NCI-H1694 treated with DMSO at 0.1 percent for 48 hours (cell line): ENCODE results near the gene FRMPD2.

ENCODE experiments used
- DNase-seq: peaks from one replicate; lab custom pipeline; 2025; lab: John Stamatoyannopoulos, UW

The FRMPD2 gene

DNA sequence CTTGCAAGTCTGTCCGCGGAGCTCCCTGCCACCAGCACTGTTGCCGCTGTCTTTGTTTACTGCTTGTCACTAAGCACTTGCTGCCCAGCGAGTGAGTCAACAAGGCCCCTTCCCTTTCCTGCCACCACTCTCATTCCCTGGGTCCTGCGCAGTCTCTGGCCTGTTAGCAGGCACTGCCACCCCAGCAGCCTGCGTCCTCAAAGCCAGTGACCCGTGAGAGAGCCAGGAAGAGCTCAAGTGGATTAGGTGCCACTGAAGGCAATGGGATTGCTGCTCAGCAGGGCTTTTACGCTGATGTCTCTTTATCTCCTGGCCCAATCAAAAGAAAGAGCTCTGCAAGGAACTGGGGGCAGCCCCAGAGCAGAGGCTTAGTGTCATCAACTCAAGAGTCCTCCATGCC, at the start of gene FRMPD2:
FRMPD2 (minus strand) TSS at position 61 of the 400 bp plus-strand sequence. CDS start 129 bp downstream, outside the sequence.
- no peak for DNase-seq

DNA sequence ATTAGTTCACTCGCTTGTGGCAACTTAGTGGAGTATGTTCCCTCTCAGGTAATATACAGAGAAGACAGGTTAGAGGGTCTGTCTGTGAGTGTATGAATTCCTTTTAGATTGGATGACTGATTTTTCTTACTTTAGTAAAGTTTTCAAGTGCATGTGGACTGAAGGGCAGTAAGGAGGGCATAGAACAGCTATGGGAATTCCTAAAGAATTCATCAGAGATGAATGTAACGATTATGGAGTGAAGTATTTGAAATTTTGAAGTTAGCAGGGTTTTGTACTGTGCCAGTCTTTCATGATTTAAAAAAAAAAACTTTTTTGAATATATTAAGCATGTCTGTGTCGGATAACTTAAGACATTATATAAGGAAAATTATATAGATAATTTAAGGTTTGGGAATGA, 47.5 kb upstream of the FRMPD2 start:
- DNase-seq = no peak

- no peak for DNase-seq
Observed at GRCh38 chr10:48317321-48317990, 43.0 kb upstream of the FRMPD2 start.

GRCh38 chr10:48316236-48316635, 41.7 kb upstream of the FRMPD2 start:
- DNase-seq = no peak

GRCh38 chr10:48314107-48314506, 39.6 kb upstream of the FRMPD2 start:
- DNase-seq = no peak

- peak; percentile 25 for DNase-seq
Observed at GRCh38 chr10:48309711-48310226, 35.3 kb upstream of the FRMPD2 start.

DNA sequence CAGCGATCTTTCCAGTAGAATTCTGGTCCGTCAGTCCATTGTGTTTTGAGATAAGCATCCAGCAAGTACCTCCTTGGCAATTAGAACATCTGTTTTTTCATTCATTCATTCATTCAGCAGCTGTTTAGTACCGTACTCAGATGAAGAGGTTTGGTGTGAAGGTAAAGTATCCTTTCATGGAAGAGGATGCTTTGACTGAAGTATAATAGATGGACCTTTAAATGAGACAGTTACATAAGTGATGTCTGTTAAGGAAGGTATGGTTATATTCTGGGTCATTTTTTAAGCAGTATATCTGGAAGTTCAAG, 33.2 kb upstream of the FRMPD2 start:
- DNase-seq = no peak

- peak; percentile 6 for DNase-seq
Observed at GRCh38 chr10:48306870-48307710, 32.6 kb upstream of the FRMPD2 start.

GRCh38 chr10:48306265-48306869, 31.9 kb upstream of the FRMPD2 start, which contains the start of gene MAPK8:
TSS of gene MAPK8 (plus strand) at chr10:48306677. CDS start at chr10:48401661, 94,984 bp downstream.
- DNase-seq = peak; percentile 63

- DNase-seq = no peak
Observed at GRCh38 chr10:48305905-48306264, 31.4 kb upstream of the FRMPD2 start.

DNA sequence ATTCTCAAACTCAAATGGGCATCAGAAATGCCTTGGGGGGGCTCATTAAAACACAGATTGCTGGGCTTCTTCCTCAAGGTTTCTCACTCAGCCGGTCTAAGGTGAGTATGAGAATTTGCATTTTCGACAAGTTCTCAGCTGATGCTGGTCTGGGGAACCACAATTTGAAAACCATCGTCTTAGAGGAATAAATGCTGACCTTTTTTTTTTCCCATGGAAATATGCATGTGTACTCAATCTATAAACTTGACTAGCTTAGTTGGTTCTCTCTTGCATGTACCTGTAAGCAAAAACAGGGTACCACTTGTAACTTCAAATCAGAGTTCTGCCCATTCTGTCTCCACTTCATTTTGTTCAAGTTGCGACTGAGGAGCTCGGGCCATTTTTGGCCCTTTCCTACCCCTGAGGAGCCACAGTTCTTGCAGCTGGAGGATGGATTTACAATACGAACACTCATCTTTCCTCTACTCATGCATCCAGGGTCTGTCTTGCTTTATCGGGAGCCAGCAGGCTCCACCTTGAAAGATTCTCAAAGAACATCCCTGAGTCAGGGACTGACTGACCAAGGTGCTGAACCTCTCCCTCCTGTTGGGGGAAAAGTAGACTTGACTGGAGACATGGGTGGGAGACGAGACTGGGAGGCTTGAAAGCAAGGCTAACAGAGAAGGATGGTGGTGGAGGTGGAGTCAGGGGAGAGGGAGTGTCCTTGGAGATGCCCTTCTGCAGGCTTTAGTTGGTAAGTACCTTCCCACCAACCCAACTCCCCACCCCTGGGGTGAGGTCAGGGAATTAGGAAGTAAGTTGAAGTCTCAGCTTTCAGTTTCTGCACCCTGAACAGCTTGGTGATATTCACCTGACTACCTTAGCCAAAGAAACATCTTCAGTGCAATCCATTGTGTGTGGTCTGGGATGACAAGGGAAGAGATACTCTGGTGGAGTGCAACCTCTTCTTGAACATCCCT, 28.3 kb upstream of the FRMPD2 start:
- no peak for DNase-seq

DNA sequence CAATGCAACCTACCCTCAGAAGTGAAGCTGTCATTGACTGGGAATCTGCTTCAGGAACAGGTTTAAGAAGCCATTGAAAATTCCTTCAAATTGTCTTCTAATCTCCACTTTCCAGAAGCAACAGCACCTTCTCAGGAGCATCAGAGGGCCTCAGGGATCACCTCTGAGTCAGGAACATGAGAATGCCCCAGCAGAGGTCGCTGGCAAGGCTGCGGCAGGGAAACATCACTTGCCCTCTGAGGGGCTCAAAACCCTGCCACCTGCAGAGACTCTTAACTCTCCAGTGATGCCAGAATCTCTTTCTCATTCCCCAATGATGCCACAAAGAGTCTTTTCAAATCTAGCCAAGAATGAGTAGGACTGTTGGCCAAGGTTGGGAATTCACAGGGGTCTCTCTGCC, 26.1 kb upstream of the FRMPD2 start:
- no peak for DNase-seq

GRCh38 chr10:48299692-48300091, 25.2 kb upstream of the FRMPD2 start:
- DNase-seq = no peak

- no peak for DNase-seq
Observed at GRCh38 chr10:48299066-48299465, 24.6 kb upstream of the FRMPD2 start.

DNA sequence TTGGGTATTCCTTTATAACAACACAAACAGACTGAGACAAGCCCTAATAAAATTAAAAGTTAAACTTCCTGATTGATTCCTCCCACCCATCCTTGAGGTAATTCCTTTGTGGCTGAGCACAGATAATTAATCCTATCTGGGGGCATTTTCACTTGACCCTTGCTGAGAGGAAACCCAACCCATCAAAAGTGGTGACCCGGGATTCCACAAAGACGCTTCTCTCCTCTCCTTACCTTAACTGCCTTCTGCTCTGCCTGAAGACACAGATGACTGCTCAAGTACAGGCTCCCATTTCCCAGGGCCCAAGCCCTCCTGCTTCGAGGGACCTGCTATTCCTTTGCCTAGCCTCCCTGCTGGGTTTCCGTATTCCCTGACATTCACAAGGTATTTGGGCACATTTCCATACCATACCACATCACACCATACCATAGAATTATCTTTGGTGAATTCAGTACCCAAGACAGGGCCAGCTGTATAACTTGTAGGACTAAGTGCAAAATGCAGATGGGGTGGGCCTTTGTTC, 22.1 kb upstream of the FRMPD2 start:
- no peak for DNase-seq

- no peak for DNase-seq
Observed at GRCh38 chr10:48294431-48294830, 19.9 kb upstream of the FRMPD2 start.

- no peak for DNase-seq
Observed at GRCh38 chr10:48292616-48293015, 18.1 kb upstream of the FRMPD2 start.

DNA sequence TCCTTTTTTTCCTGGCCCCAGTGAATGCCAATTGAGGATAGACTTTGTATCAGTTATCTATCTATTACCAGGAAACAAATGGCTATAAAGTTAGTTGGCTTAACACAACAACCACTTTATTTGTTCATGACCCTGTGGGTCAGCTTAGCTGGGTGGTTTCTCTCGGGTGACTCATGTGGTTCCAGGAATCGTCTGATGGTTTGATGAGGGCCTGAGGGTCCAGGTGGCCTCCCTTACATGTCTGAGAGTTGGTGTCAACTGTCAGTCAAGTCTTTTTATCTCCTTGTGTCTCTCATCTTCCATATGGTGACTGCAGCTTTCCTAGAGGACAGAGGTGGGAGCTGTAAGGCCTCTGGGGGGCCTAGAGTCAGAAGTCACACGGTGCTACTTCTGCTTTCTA, 16.7 kb upstream of the FRMPD2 start:
- DNase-seq = no peak

GRCh38 chr10:48290286-48290685, 15.8 kb upstream of the FRMPD2 start:
- DNase-seq = no peak

DNA sequence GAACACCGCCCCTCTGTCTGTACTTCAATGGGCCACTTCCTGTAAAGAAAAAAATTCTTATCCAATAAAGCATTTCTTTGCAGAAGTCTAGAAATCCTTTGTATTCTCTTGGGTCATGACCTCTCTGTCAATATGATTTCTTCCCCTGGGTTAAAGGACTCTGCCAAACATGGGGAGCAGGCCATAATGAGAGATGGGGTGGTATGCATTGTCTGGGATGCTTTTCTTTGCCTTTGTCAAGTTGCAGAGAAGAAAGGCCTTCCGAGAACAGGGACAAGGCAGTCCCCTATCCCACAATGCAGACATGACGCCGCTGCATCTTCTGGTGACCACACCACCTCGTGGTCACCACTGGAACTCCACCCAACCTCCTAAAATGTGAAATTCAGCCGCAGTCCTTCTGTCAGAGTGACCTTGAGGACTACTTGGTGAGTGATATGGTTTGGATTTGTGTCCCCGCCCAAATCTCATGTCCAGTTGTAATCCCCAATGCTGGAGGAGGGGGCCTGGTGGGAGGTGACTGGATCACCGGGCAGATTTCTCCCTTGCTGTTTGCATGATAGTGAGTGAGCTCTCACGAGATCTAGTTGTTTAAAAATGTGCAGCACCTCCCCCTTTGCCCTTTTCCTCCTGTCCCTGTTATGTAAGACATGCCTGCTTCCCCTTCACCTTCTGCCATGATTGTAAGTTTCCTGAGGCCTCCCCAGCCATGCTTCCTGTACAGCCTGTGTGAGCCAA, 15.2 kb upstream of the FRMPD2 start:
- DNase-seq = peak; percentile 51

- DNase-seq = no peak
Observed at GRCh38 chr10:48288661-48289060, 14.2 kb upstream of the FRMPD2 start.
